Stimulated activated CD4-positive, alpha-beta T cell treated with anti-CD3 and anti-CD28 coated beads, Interleukin-2, amount 100 ng/mL, for 48 hours (primary cell): ENCODE measurements around the gene CROCC2.

ENCODE experiments used
- DNase-seq, 2 donors: peaks; one replicate each; pipeline ENCODE4 v3.0.0-alpha.2; 2020

Gene CROCC2

DNA sequence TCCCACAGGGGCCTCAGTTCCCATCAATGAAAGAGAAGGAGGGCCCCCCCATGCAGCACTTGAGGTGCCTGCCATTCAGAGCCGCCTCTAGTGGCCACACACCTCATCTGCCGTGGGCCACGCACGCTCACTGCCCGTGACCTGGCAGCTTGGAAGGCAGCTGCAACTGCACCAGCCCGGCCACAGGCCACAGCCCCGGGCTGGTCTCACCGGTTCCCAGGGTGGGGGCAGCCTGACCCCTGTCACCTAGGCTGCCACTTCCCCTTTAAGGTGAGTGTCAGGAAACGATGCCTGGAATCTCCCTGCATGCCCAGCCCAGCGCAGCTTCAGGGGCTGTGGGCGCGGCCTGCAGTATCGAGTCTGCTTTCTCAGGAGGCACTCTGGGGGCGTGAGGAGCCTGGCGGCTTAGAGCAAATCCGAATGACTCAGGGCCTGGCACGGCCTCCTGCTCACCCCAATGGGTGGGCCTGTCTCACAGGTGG is 12.7 kb upstream of the CROCC2 start:
- peak in 1 of 2 donors; percentile 32 for DNase-seq

DNA sequence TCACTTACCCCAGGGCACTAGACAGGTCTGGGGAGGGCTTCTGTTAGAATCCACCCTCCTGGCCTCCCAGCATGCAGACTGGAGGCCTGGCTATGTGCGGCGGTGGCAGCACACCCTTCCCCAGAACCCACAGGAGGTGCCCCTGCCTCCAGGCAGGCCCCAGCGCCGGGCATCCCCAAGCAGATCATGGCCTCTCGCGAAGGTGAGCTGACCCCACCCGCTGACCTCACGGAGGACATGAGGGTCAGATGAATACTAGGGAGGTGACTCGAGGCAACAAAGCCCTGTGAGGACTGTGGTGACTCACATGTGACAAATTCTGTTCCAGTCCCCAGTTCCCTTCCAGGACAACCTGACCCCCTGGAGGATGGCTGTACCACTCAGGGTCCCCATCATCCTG is 12.1 kb upstream of the CROCC2 start:
- DNase-seq, result no peak

DNA sequence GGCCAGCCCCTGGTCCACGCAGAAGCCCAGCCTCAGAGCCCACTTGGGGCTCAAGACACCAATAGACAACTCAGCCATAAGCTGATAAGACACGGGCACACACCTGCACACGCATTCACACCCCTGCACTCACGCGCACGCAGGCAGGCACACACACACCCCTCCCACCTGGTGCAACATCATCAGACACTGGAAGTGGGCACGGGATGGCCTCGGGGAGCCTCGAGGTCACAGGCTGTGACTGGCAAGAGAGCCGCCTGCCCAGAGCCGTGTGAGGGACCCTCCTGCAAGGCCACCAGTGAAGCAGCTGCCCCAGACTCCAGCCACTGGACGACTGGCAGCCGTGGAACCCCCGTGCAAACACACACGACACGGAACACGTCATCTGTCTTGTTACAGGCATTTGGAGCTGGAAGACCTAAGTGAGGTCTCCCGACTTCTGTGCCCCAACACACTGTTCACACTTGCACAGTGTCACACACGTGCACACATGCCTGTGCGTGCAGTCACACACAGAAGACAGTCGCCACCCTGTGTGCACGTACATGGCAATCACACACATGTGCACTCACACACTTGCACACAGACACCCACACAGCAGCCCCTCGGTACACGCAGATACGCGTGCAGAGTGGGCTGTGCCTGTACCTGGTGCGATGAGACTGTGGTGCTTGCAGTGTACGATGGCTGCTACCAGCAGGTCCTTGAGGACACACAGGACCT is 11.1 kb upstream of the CROCC2 start:
- no peak for DNase-seq

DNA sequence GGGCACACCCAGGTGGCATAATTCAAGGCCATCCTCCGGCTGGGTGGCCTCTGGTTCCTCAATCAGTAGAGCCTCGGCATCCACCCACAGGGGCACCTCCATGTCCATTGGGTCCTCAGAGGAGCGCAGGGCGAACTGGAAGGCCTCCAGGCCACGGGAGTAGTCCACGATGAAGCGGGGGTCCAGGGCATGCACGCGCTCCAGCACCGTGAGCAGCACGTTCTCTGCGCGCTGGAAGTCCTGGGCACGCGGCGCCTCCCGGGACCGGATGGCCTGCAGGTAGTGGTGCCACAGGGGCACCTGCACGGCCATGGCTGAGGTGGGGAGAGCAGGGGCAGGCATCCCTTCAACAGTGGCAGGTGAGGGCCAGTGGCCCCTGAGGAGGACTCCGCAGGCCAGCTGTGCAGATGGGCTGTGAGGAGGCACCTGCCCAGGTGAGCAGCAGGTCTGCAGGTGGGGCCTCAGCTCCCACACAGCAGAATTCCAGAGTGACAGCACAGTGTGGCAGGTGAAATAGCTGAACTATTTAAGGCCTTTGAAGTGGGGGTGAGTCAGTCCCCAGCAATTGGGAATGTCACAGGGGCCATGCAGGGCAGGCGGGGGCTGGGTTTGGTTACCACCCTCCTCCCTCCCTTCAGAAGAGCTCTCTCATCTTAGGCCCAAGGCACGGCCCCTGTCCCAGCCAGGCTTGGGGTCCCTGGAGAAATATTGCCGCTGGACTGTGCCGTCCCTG is 10.3 kb upstream of the CROCC2 start, which contains the start of gene MAB21L4:
Gene MAB21L4 (minus strand): TSS at position 501 of the 733 bp plus-strand sequence. CDS start 159 bp downstream, at position 342.
- no peak for DNase-seq

DNA sequence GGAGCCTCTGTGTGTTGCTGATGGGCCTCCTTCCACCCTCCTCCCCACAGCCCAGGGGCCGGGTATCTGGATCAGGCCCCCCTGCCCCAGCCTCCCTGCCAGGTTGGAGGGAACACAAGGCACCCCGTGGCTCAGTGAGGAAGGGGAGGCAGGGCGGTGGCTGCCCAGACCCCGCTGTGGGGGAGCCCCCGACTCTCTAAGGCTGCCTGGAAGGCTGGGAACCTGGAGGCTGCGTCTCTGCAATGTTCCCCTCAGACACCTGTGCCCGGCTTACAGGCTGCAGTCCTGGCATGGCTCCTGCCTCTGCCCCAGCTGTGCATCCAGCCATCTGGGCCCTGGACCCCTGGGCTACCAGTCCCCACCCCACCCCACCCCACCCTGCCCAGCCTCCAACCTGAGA is 9.7 kb upstream of the CROCC2 start:
- DNase-seq, result no peak

DNA sequence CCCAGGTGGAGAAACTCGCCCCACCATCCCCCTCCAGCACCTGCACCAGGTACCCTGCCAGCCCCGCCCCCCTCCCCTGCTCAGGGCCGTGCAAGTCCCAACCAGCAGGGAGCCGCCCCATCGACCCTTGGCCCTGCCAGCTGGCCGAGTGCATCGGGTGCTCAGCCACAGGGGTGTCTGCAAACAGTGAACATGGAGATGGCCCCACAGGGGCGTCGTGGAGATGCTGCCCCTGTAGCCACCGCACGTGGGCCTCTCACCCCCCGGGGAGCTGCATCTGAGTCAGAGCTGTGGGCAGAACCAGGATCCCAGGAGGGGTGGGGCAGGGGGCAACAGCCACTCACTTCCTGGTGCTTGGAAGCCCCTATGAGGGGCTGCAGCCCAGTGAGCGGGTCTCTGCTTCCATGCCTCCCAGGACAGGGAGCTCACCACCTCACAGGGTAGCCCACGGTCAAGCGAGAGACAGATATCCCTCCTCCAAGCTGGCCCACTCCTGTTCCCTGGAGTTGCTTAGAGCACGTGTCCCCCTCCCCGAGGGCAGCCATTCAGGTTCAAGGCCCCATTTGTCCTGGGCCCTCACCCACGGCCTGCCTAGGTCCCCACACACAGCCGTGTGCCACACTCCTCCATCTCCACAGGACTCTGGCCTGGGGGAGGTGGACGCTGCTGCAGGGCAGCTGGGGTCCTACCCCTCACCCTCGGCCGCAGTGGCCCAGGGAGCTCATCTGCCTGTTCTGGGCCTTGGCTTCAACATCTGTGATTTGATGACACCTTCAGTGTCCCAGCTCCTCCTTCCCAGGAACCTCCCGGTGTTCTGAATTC is 9.1 kb upstream of the CROCC2 start:
- DNase-seq, result no peak

DNA sequence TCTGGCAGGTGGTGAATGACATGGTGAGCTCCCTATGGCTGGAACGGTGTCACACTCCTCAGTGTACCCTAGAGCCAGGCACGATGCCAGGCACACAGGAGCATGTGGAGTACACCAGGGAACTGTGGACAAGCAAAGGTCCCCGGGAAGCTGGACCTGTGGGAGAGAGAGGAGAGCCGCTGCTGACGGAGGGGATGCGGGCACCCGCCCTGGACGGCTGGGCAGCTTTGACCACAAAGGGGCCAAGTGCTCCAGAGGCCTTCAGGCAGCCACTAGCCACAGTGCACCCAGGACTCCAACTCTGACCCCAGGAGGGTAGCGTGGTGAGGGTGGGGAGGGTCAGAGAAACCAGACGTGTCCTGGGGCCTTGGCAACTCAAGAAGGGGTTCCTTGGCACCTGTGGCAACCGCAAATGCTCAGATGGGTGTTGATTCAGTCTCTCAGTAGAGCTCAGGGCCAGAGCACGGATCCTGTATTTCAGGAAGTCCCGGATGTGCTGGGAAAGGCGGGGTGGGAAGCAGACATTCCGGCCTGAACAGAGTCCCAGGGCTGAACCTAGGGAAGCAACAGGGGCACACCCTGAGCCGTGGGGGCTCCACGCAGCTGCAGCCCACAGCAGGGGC is 7.9 kb upstream of the CROCC2 start:
- DNase-seq, result no peak

DNA sequence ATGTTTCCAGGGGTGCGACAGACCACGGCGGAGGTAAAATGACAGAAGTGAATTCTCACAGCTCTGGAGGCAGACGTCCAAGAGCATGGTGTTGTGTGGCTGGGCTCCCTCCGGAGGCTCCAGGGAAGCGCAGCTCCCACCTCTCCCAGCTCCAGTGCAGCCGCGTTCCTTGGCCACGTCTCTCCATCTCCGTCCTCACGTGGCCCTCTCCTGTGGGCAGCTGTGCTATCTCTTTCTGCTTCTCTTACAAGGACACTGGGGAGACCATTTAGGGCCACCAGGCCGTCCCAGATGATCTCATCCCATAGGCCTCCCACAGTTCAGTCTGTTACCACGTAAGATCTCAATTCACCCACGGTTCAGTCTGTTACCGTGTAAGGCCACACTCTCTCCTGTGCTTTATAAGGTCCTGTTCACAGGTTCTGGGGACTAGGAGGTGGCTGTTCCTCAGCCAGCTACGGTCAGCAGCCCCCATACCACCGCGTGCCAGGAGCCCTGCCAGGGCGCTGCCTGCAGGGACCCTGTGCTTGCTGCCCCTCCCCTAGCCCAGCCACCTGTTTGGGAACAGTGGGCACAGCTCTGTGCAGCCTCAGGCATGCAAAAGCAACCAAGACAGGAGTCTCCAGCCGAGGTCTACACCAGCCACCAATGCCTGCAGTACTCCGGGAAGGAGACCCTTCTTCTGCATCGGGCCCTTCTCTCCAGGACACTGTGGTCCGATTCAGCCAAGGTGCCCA is 7.2 kb upstream of the CROCC2 start:
- no peak for DNase-seq

DNA sequence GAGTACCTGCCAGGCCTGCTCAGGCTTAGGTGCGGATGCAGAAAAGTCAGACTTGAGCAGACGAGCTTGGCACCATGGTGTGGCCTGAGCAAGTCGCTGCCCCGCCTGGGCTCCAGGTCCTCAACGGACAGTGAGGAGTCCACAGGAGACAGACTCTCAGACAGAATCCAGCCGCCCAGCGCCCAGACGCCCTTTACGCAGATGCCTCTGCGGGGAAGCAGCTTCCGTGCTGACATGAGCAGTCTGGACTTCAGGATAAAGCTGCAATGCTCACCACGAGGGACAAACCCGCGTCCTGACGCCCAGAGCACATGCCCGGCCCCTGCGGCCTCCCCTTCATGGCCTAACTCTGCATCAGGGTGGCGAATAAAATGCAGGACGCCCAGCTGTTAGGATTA is 6.7 kb upstream of the CROCC2 start:
- DNase-seq, result no peak

DNA sequence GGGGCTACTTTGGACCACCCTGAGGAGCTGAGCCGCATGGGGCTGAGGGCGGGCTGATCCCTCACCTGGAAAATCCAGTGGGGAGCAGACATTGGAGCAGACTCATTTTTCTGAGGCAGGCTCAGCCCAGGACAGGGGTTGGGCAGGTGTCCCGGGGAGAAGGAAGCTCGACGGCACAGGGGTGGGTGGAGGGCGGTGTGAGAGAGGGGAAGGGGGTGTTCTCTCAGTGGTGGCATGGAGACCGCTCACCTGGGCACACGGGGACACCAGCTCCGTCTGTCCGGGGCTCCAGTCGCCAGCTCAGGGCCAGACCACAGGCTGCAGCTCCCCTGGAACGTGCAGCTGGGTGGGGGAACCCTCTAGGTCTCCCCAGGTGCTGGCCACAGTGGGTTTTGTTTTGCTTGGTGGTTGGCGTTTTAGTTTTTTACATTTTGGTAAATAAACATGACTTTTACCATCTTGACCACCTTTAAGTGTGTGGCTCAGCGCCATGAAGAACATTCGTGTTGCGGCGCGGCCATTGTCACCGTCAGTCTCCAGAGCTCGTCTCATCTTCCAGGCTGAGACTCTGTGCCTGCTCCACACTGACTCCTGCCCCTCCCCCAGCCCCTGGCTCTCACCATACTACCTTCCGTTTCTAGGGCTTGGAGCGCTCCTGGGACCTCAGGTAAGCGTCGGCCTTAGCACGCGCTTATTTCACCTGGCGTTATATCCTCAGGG is 5.8 kb upstream of the CROCC2 start:
- no peak for DNase-seq

DNA sequence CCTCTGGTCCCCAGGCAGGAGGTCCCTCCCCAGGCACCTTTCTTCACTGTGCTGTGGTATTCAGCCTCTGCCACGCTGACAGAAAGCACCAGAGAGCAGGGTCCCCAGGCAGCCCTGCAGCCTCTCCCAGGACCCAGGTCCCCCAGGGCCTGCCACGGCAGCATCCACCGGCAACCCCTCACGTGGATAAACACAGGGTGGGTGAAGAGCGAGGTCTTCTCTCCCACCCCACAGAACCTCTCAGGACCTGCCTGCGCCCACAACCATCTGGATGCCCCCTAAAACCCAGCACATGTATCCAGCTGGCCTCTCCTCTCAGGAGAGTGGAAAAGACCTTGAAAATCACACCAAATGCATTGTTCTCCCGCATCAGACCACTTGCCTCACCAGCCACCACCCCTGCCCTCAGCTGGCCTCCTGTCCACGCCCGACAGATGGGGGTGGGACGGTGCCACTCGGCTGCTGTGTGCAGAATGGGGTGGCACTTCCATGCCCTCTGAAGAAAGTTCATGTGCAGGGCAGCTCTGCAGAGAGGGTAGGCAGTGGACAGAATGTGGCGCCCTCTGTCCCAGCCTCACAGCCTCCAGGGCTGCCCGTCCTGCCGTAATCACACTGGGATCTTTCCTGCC is 4.0 kb upstream of the CROCC2 start:
- DNase-seq, result no peak

DNA sequence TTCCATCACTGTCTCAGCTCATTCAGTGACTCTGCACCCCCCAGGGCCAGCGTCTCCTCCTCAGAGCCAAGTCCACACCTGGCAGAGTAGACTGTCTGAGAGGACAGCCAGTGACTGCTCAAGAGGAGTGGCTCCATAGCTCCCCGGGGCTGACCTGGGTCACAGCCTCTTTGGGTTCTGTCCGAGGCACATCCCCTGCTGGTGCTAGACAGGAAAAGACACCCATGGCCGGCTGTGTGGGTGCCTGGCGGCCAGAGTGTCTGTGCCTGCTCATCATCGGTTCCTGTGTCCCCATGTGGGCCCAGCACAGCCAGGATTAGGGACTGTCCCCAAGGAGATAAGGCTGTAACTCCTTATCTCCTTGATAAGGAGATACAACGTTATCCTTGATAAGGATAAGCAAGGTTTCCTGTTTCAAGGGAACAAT is 3.5 kb upstream of the CROCC2 start:
- DNase-seq, result no peak

DNA sequence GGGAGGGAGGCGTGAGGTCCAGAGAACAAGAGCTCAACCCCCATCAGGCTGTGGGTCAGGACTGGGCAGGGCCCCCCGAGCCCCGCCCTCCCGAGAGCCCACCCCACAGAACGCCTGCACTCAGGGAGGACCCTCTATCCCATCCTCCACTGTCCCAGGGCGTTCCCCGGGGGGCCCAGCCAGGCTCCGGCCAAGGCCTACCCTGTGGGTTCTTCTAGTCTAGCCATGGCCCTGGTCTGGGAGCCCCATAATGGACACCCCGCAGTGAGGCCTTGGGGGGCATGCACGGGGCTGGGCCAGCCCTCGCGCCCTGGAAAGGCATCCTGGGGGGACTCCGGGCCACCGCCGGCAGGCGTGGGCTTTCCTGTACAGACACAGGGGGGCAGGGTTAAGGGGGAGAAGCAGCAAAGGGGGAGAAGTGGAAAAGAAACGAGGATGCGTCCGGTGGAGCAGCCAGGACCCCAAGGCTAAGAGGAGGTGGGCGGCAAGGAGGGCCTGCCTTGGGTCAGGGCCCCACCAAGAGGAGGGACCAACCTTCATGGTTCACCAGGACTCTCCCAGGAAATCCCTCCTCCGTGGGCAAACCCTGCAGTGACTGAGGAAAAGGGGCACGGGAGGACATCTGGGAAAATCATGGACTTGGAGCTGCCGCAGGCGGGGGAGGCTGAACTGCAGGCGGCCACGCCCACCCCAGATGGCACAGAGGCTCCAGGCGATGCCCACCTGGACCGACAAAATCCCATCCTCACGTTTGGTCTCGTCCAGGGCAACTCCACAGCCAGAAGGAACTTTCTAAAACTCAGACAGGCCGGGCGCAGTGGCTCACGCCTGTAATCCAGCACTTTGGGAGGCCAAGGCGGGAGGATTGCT is 2.7 kb upstream of the CROCC2 start:
- no peak for DNase-seq

DNA sequence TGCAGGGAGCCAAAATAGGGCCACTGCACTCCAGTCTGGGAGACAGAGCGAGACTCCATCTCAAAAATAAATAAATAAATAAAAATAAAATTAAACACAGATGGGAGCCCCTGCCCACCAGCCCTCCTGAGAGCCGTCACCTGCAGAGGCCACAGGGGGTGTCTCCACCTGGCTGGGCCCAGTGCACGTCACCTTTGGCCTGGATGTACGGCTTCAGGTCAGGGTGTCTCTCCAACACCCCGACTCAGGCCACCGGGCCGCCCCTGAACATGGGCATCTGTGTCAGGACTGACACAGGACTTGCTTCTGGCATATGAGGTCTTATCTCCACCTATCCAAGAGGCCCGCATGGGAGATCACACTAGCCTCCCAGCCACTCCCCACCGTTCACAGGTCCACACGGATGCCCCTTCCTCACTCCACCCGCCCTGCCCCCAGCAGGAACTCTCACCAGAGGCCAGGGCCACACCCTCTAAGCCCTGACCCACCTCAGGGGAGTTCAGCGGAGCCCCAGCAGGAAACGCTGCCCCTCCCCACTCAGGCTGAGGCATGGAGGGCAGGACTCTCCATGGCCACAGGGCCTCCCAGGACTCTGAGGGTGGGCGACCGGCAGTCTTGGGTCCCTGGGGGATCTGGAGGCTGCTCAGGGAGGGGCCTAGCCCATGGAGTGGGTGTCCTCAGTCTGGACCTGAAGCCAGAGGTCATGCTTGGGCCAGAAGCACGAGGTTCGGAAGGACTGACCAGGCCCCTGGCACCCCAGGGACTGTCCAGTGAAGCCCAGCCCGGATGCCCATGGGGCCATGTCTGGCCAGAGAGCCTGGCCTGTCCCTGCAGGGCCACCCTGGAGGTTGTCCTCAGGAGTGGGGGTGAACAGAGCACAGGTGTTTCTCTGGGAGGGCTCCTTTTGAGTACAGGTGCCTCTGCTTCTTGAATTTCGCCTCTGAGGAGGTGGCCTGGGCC is 1.6 kb upstream of the CROCC2 start:
- DNase-seq, result no peak

DNA sequence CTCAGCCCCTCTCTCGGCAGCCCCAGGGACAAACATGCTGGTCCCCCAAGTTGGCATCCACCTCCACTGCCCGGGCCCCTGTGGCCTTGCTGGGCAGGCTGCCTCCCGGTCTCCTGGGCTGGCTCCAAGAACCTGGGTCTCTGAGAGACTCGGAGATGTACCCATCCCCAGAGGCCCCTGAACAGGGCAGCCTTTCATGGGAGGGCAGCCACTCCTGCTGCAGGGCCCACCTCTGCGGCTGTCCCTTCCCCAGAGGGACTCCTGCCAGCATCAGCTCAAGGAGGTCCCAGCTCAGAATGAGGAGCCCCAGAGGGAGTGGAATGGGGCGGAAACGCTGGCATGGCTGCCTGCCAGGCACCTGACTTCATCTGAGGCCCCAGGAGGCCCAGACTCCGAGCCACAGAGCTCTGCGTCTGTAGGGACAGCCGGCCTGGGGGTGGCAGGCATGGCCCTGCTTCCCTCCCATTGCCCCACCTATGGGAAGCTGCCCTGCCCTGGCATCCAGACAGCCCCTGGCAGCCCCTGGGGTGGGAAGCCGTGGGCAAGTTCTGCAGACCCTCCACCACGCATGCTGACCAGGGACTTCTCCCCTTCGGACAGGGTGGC is 857 bp upstream of the CROCC2 start:
- no peak for DNase-seq

DNA sequence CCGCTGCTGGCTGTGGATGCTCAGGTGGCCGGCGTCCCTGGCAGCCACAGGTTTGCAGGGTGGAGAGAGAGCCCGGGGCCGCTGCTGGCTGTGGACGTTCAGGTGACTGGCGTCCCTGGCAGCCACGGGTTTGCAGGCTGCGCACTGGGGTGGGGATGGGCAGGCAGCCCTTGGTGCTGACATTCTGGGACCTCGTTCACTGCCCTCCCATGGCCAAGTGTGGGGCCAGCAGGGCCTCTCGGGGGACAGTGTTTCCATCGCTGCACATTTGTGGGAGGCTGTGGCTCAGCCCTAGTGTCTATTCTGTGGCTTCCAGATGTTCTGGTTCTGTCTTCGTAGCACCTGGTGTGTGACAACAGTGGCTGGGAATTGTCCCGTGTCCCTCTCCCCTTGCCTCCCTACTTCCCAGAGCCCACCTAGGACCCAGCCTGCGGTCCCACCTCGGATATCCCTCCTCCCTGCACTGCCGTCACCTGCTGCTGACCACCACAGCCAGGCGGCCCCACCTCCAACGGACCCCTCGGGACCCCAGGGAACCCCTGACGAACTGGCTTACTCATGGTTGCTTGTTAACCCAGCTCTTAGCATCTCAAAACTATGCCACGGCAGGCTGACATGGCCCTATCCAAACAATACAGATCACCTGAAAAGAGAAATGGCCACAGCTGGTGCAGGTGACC is 915 bp downstream of the CROCC2 start:
- DNase-seq, result no peak

DNA sequence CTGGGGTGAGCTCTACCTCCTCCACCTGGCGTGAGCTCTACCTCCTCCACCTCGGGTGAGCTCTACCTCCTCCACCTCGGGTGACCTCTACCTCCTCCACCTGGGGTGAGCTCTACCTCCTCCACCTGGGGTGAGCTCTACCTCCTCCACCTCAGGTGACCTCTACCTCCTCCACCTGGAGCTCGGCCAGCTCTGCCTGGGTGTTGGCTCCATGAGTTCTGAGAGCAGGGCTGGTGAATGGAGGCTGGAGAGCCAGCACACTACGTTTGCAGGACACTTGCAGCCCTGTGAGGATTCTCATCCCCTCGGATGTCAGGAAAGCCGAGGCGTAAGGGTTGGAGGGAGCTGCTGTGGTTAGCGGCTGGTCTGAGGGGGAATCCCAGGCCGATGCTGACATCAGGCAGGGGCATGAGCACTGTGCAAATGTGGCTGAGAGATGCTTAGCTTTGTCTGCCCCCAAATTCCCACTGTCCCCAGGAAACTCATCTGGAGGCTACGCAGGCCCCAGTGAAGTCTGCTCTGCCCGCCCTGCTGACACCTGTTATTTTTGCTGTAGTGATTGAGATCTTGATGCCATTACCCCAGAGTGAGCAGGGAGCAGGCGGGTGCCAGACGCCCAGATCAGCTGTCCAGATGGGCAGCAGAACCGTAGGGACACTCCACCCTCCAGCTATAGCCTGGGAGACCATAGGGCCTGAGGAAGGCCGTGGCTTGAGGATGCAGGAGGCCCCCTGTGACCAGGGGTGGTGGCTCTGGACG is 3.3 kb downstream of the CROCC2 start:
- DNase-seq, result no peak
